ENCODE measurements around the gene SYCP2L. TPM values are rescaled to one million over a fixed set of nuclear protein-coding genes. Genes with fewer than 3 reads are reported as not detected.
A peak's percentile ranks its signal among the peaks of the same experiment; 100 is the strongest.

The SYCP2L gene
- polyA plus RNA-seq, 2 of the 4 experiments (the other 2 are of a cell fraction) = 2.6 to 13.5 TPM

- no peak for FAIRE-seq
- Histone ChIP-seq H3K27ac (peak overlapping the region; percentile 15 to 69; a peak in 3 of 6 replicates), H3K4me2 (peak overlapping the region; percentile 93), H3K4me1 (no peaks in the 10 kb centered on the region), H3K4me3 (peak overlapping the region; percentile 50), H3K9me3 (no peaks in the 10 kb centered on the region)
- TF ChIP-seq SMC3 (IDR thresholded peaks at IDR 0.05) = no peak
- no peak for TF ChIP-seq GATA3 (IDR thresholded peaks at IDR 0.05; ENCODE audit: borderline replicate concordance)
- TF ChIP-seq CBX8 (IDR thresholded peaks at IDR 0.05) = peak; percentile 93; the same call in 1 of the 2 replicates
- peak; percentile 94 for TF ChIP-seq RNF2 (IDR thresholded peaks at IDR 0.05; ENCODE audit: borderline replicate concordance, low read depth)
- TF ChIP-seq ZNF302 (CRISPR knock-in tag; IDR thresholded peaks at IDR 0.05) = no peak
- TF ChIP-seq HDAC2 (IDR thresholded peaks at IDR 0.05) = no peak
- TF ChIP-seq ZFP36 (IDR thresholded peaks at IDR 0.05; ENCODE audit: borderline replicate concordance, partially characterized antibody) = peak; percentile 20
- no peak for DNase-seq (ENCODE audit: low read depth in 1 of 2, low spot score in 1 of 2)
- ATAC-seq = peak; percentile 34 to 49
- CTCF ChIA-PET = interaction anchor here (1.5 to 1.7 kb wide), 2 partner anchors 10 to 50 kb away, joined by 5 read pairs; partner anchors contain the start of gene SYCP2L
- POLR2A ChIA-PET = interaction anchor here (1.6 kb wide), 1 partner anchor 49 kb away, joined by 4 read pairs; the partner anchor contains the start of gene SYCP2L
- under 1% methylated on average over 18 of the region's 22 CpGs for WGBS (ENCODE audit: missing lambda C conversion rate)
These were observed 49.2 kb upstream of the SYCP2L start for GRCh38 chr6:10837622-10837994.

DNA sequence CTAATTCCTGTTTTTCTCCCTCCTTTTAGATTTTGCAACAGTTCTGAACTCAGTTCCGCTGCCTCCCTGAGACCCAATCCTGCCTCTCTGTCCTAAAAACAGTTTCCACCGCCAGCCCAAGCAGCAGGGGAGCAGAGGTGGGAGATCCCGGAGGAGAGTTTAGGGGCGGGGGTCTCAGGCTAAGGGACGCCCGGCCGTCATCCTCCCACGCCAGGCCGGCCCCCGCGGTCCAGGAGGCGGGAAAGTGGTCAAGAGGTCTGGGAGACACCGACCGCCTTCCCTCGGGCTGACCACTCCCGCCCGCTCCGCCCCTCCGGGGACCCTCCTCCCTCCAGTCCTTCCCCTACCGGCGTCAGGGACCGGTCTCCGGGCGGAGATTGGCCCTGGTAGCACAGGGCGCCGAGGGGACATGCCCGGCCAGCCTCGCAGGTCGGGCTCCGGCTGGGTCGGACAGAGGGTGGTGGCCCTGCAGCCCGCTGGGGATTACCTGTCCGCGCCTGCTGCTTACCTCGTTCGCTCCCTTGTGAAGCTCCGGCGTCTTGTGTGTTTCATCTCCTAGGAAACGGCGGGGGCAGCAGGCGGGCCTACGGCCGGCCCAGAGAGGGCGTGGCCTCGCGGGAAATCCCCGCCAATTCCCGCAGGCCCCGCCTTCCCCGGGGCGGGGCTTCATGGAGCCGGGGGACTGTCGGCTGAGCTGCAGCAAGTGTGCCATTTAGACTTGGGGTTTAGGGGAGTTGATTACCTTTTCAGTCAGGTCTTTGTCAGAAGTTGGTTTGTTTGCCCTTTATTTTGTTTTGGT lies 48.7 kb upstream of the SYCP2L start, which contains the start of gene MAK:
Gene MAK, minus strand, starts transcription at position 545 of the 799 bp plus-strand sequence. CDS start 7,891 bp downstream, outside the sequence.
- Histone ChIP-seq H3K4me2 (peak within 1 kb of the TSS; percentile 93), H3K4me3 (peak within 1 kb of the TSS; percentile 50), H3K4me1 (no peaks in the 10 kb centered on the region), H3K9me3 (no peaks in the 10 kb centered on the region), H3K27ac (peak within 1 kb of the TSS; percentile 15 to 69; a peak in 3 of 6 replicates)
- ATAC-seq (peak; percentile 96 to 99), DNase-seq (ENCODE audit: low read depth in 1 of 2, low spot score in 1 of 2) (peak; percentile 80 to 83), FAIRE-seq (no peak)
- no peak for TF ChIP-seq HOXA7 (CRISPR knock-in tag; IDR thresholded peaks at IDR 0.05)
- TF ChIP-seq NPAS2 (CRISPR knock-in tag; IDR thresholded peaks at IDR 0.05; ENCODE audit: borderline replicate concordance) = no peak
- TF ChIP-seq CEBPB (IDR thresholded peaks at IDR 0.05) = 0 out of 4 replicates have a peak, but pooled peaks of 1 of the 2 experiments have one; percentile 14
- TF ChIP-seq CTCF (IDR thresholded peaks at IDR 0.05) = no peak
- TF ChIP-seq POLR2A (IDR thresholded peaks at IDR 0.05; ENCODE audit: low read length) = no peak
- TF ChIP-seq FOXS1 (CRISPR knock-in tag; IDR thresholded peaks at IDR 0.05) = no peak
- TF ChIP-seq KDM5A (IDR thresholded peaks at IDR 0.05) = no peak
- TF ChIP-seq PHF8 (IDR thresholded peaks at IDR 0.05; ENCODE audit: borderline replicate concordance, low read depth) = peak; percentile 58; the same call in 1 of the 2 replicates
- no peak for TF ChIP-seq EHMT2 (IDR thresholded peaks at IDR 0.05; ENCODE audit: low read depth)
- peak; percentile 43; the same call in 1 of the 2 replicates for TF ChIP-seq MAX (IDR thresholded peaks at IDR 0.05)
- no peak for TF ChIP-seq RNF2 (IDR thresholded peaks at IDR 0.05; ENCODE audit: borderline replicate concordance, low read depth)
- no peak for TF ChIP-seq SREBF2 (IDR thresholded peaks at IDR 0.05)
- TF ChIP-seq JUN (IDR thresholded peaks at IDR 0.05) = no peak
- TF ChIP-seq, protein P1, sequence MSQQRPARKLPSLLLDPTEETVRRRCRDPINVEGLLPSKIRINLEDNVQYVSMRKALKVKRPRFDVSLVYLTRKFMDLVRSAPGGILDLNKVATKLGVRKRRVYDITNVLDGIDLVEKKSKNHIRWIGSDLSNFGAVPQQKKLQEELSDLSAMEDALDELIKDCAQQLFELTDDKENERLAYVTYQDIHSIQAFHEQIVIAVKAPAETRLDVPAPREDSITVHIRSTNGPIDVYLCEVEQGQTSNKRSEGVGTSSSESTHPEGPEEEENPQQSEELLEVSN (IDR thresholded peaks at IDR 0.05; ENCODE audit: borderline replicate concordance, low read depth) = peak; percentile 72; the same call in 1 of the 2 replicates
- TF ChIP-seq EHF (CRISPR knock-in tag; IDR thresholded peaks at IDR 0.05) = no peak
- POLR2A ChIA-PET = no interaction called here
- CTCF ChIA-PET = interaction anchor here (1.0 to 1.7 kb wide), 2 partner anchors 49 kb away, joined by 3 to 5 read pairs; partner anchors contain the start of gene SYCP2L
- 1% methylated on average over 14 of the region's 53 CpGs for WGBS (ENCODE audit: missing lambda C conversion rate)

Data from A549 (cell line).